Body of pancreas (tissue), 4 donors: ENCODE measurements around the gene SLAIN2. TPM values are rescaled to one million over a fixed set of nuclear protein-coding genes. Genes with fewer than 3 reads are reported as not detected.

Source experiments
- ATAC-seq: fragments of 150-250 bp; one replicate; pipeline ENCODE4 v1.9.1; 2016
- DNase-seq, 4 donors: peaks; one replicate each; pipeline ENCODE4 v3.0.0-alpha.2; 2019
- H3K27ac ChIP-seq, 4 donors: fragments of 200-600 bp; sonication (generic); 1 replicate in 3 of 4; 2 replicates in 1 of 4; pipeline versions ENCODE4 v1.5.1 to v1.6.1; 2016 to 2019; ENCODE audit warnings: mild to moderate bottlenecking in 1 of 4, mixed read lengths in 1 of 4, moderate library complexity in 1 of 4
- H3K27me3 ChIP-seq, 2 donors: fragments of 200-600 bp; sonication (generic); one replicate each; pipeline ENCODE4 v1.6.0; 2016; ENCODE audit warnings: mild to moderate bottlenecking in 1 of 2
- H3K36me3 ChIP-seq, 2 donors: fragments of 200-600 bp; sonication (generic); replicated peaks in 1 of 2; 2 replicates each; pipeline ENCODE4 v1.5.1; 2016; ENCODE audit warnings: low read depth in 2 of 2; ENCODE audit not compliant: insufficient read depth in 1 of 2
- H3K4me1 ChIP-seq: fragments of 200-600 bp; sonication (generic); one replicate; pipeline ENCODE4 v1.6.0; 2016
- H3K4me3 ChIP-seq, 2 donors: fragments of 200-600 bp; sonication (generic); 1 replicate in 1 of 2; 2 replicates in 1 of 2; pipeline ENCODE4 v1.5.1; 2016 to 2019
- H3K9me3 ChIP-seq, 3 donors: fragments of 200-600 bp; sonication (generic); 1 replicate in 2 of 3; 2 replicates in 1 of 3; pipeline ENCODE4 v1.5.1; 2016
- CTCF ChIP-seq, 7 experiments: fragments of 450-650 bp in 4 of 7; fragments of 200-600 bp in 3 of 7; sonication (generic) in 3 of 7; IDR thresholded peaks; one replicate each; pipeline ENCODE4 v1.5.1; 2016 to 2019; ENCODE audit warnings: antibody characterized with exemption in 7 of 7
- POLR2A ChIP-seq, 3 donors: fragments of 450-650 bp; IDR thresholded peaks; one replicate each; pipeline ENCODE4 v1.6.1; 2016; ENCODE audit warnings: antibody characterized with exemption in 3 of 3, mild to moderate bottlenecking in 2 of 3
- WGBS, 2 donors: methylation state at CpG; one replicate each; pipeline ENCODE4 v1.1.5; 2017; 5-methylcytosine and 5-hydroxymethylcytosine counted together
- intact Hi-C: fragments of 100-400 bp; cut with DNase I; formaldehyde crosslinking; loops from one replicate; pipeline ENCODE4 v1.15.1; 2023
- total RNA-seq, 2 donors: library from RNA; depleted of rRNA; stranded (reverse); fragments of >200 nt; gene quantifications; one replicate each; pipeline ENCODE4 v1.1.0, GENCODE V29; 2016

Gene SLAIN2
- total RNA-seq, 2 donors from 2014 or later: 13.2 to 17.1 TPM

- no peaks in the 10 kb centered on the region for H3K4me1 ChIP-seq
- H3K36me3 ChIP-seq: no peaks in the 10 kb centered on the region
- H3K27me3 ChIP-seq: no peaks in the 10 kb centered on the region
- no peaks in the 10 kb centered on the region for H3K9me3 ChIP-seq
- WGBS, 2 donors: 92 to 95% methylated on average over 9 of the region's 9 CpGs
- no peak overlapping the region for H3K4me3 ChIP-seq
- DNase-seq (no peak), ATAC-seq (no peak)
- no peak overlapping the region for H3K27ac ChIP-seq
- no peak for TF ChIP-seq CTCF (IDR thresholded peaks at IDR 0.05)
- TF ChIP-seq POLR2A (IDR thresholded peaks at IDR 0.05): no peak
- intact Hi-C loops: no loop called here
Measured at GRCh38 chr4:48403779-48404178, 62.5 kb downstream of the SLAIN2 start.

GRCh38 chr4:48405924-48406323 is 64.6 kb downstream of the SLAIN2 start:
- Histone ChIP-seq H3K4me3 (no peak overlapping the region), H3K36me3 (peaks cover 0 to 1% of the 10 kb centered on the region in 2 donors), H3K27ac (no peak overlapping the region), H3K4me1 (no peaks in the 10 kb centered on the region), H3K9me3 (no peaks in the 10 kb centered on the region), H3K27me3 (no peaks in the 10 kb centered on the region)
- intact Hi-C loops: no loop called here
- DNase-seq (no peak), ATAC-seq (no peak)
- WGBS, 2 donors: 60 to 67% methylated on average over 3 of the region's 3 CpGs
- TF ChIP-seq CTCF (IDR thresholded peaks at IDR 0.05): no peak
- no peak for TF ChIP-seq POLR2A (IDR thresholded peaks at IDR 0.05)

GRCh38 chr4:48409203-48409602 is 67.9 kb downstream of the SLAIN2 start:
- no peak for ATAC-seq
- WGBS, 2 donors: 96 to 97% methylated on average over 4 of the region's 4 CpGs
- TF ChIP-seq POLR2A (IDR thresholded peaks at IDR 0.05) (no peak), CTCF (IDR thresholded peaks at IDR 0.05) (no peak)
- no peak overlapping the region for H3K27ac ChIP-seq
- no peaks in the 10 kb centered on the region for H3K9me3 ChIP-seq
- H3K4me1 ChIP-seq: no peaks in the 10 kb centered on the region
- H3K36me3 ChIP-seq: peaks cover 0 to 1% of the 10 kb centered on the region in 2 donors
- no peak for DNase-seq
- intact Hi-C loops: no loop called here
- H3K4me3 ChIP-seq: no peak overlapping the region
- no peaks in the 10 kb centered on the region for H3K27me3 ChIP-seq

GRCh38 chr4:48410812-48411211 is 69.5 kb downstream of the SLAIN2 start:
- no peaks in the 10 kb centered on the region for H3K4me1 ChIP-seq
- no peaks in the 10 kb centered on the region for H3K27me3 ChIP-seq
- H3K4me3 ChIP-seq: no peak overlapping the region
- WGBS, 2 donors: 85 to 87% methylated on average over 7 of the region's 7 CpGs
- intact Hi-C loops: no loop called here
- DNase-seq: no peak
- H3K27ac ChIP-seq: no peak overlapping the region
- H3K9me3 ChIP-seq: no peaks in the 10 kb centered on the region
- TF ChIP-seq POLR2A (IDR thresholded peaks at IDR 0.05): no peak
- TF ChIP-seq CTCF (IDR thresholded peaks at IDR 0.05): no peak
- peaks cover 0 to 1% of the 10 kb centered on the region in 2 donors for H3K36me3 ChIP-seq
- ATAC-seq: no peak

GRCh38 chr4:48420144-48420543 is 78.8 kb downstream of the SLAIN2 start:
- no peaks in the 10 kb centered on the region for H3K4me1 ChIP-seq
- H3K27ac ChIP-seq: no peak overlapping the region
- ATAC-seq (no peak), DNase-seq (no peak)
- TF ChIP-seq POLR2A (IDR thresholded peaks at IDR 0.05): no peak
- no peak for TF ChIP-seq CTCF (IDR thresholded peaks at IDR 0.05)
- H3K4me3 ChIP-seq: no peak overlapping the region
- H3K27me3 ChIP-seq: no peaks in the 10 kb centered on the region
- intact Hi-C loops: no loop called here
- H3K9me3 ChIP-seq: no peaks in the 10 kb centered on the region
- WGBS, 2 donors: 93 to 97% methylated on average over 6 of the region's 6 CpGs
- H3K36me3 ChIP-seq: peaks cover 2 to 6% of the 10 kb centered on the region in 2 donors
